T-helper 1 cell treated with Interleukin-12 subunit alpha and Interleukin-12 subunit beta and Interleukin-4 antibody, amounts not matched to agents 30 ng/mL and 1 ng/mL, for 36 hours (primary cell): ENCODE measurements around the gene PTGIR. TPM values are rescaled to one million over a fixed set of nuclear protein-coding genes. Genes with fewer than 3 reads are reported as not detected.

ENCODE experiments used
- intact Hi-C: fragments of 100-400 bp; cut with micrococcal nuclease; formaldehyde crosslinking; loops from one replicate; pipeline ENCODE4 v1.15.1; 2024
- total RNA-seq: library from RNA; stranded (reverse); gene quantifications from 2 replicates; pipeline ENCODE4 v1.2.3, GENCODE V29; 2022

PTGIR gene
- total RNA-seq, 1 donor from 2014 or later, result 135 TPM

DNA sequence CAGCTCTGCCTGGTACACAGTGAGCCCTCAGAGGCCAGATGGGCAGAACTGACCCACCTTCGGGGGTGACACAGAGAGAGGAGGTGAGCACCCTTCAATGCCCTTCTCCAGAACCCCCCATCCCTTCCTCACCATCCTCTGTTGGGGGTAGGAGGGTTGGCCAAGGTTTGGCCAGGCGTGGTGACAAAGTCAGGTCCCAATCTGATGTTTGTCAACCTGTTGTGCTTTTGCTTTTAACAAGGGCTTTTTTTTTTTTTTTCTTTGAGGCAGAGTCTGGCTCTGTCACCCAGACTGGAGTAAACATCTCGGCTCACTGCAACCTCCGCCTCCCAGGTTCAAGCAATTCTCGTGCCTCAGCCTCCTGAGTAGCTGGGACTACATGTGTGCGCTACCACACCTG lies 7.3 kb downstream of the PTGIR start:
- intact Hi-C loops, result loop anchor here (2.0 kb wide), 1 partner anchor 15 kb away; no protein-coding TSS in a partner anchor

DNA sequence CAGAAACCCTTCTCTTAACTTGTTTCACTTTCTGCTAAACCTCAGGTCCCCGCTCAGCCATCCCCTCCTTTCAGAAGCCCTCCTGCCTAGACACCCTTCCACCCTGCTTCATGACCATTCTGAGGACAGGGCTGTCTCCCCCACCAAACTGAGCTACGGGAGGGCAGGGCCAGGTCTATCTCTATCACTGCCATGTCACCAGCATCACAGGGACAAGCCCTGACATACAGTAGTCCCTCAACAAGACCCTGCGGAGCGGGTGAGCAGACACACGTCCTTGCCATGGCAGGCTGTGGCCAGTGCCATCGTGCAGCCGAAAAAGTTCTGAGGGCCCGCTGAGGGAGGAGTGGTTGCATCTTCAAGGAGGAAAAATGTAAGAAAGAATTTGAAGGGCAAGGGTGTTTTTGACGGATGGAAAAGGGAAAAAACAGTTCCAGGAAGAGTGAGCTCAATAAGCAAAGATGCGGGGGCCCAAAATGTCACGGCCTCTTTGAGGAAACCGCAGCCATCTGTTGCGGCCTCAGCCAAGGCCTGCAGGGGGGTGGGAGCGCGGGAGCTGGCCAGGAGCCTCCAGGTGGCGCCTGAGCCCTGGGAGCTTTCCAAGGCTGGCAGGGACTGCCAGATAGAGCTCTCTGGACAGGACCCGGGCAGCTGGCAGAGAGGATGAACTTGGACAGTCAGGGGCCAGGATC lies 8.1 kb downstream of the PTGIR start:
- intact Hi-C loops, result loop anchor here (2.0 kb wide), 1 partner anchor 14 kb away; no protein-coding TSS in a partner anchor

DNA sequence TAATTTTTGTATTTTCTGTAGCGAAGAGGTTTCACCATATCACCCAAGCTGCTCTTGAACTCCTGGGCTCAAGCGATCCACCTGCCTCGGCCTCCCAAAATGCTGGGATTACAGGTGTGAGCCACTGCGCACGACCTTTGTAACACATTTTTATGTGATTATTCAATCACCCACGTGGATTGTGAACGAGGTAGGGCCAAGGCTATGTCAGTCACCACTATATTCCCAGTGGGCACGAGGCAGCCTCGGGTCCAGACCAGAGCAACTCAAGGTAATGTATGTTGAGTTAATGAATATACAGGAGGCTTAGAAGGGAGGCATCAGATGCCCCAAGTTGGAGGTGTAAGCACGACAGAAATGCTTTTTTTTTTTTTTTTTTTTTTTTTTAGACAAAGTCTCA lies 8.9 kb downstream of the PTGIR start:
- intact Hi-C loops, result loop anchor here (2.0 kb wide), 1 partner anchor 13 kb away; no protein-coding TSS in a partner anchor

DNA sequence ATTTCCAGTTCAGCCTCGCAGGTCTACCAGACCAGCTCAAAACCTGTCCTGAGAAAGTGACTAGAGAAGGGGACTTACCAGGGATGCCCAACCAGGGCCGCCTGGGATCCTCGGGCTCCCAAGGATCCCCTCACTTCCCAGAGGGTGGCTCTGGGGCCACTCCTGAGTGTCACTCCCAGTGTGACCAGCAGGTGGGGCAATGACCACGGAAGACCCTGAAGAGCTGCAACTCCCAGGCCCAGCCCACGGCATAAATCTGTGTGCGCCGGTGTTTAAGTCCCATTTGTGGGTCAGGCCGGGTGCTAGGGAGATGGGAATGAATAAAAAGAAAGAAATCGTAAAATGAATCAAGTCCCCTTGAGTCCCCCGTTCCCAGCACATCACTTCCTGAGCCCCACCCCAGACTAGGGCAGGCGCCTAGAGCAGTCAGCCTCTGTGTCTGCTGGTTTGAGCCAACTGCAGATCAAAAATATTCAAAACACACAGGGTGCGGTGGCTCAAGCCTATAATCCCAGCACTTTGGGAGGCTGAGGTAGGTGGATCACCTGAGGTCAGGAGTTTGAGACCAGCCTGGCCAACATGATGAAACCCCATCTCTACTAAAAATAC lies 10.7 kb downstream of the PTGIR start:
- intact Hi-C loops, result loop anchor here (1.0 kb wide), 2 partner anchors 20 to 48 kb away; no protein-coding TSS in a partner anchor

DNA sequence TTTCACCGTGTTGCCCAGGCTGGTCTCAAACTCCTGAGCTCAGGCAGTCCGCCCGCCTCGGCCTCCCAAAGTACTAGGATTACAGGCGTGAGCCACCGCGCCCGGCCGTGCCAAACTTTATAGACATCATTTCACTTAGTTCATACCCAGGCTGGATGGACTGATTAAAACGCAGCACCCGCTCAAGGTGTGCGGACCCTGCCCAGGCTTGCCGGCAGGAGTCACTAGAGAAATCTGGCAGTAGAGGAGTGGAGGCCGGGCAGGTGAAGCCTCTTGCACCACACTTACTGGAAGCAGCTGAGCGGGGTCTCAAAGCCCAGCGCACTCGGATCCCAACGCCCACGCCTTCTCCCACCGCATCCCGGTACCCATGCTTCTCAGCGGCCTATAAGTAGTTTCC lies 11.4 kb downstream of the PTGIR start:
- intact Hi-C loops, result no loop called here

DNA sequence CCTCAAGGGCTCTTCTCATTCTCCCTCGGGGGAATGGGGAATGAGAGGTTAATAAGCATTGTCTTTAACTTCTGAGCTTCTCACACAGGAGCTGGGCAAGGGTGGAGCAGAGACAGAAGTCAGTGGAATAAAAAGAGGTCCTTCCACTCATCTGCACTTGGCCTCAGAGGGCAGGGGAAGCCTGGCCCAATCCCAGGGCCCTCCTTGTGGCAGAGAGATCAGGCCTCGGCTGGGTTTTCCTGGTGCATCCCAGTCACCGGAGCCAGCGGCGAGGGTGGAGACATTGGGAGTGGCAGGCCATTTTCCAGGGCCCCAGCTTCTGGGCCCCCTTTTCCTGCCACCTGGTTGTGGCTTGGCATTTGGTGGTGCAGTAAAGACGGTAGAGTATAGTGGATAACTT lies 13.1 kb downstream of the PTGIR start:
- intact Hi-C loops, result loop anchor here (1.0 kb wide), 2 partner anchors 9 to 10 kb away; partner anchors contain the start of gene CALM3

DNA sequence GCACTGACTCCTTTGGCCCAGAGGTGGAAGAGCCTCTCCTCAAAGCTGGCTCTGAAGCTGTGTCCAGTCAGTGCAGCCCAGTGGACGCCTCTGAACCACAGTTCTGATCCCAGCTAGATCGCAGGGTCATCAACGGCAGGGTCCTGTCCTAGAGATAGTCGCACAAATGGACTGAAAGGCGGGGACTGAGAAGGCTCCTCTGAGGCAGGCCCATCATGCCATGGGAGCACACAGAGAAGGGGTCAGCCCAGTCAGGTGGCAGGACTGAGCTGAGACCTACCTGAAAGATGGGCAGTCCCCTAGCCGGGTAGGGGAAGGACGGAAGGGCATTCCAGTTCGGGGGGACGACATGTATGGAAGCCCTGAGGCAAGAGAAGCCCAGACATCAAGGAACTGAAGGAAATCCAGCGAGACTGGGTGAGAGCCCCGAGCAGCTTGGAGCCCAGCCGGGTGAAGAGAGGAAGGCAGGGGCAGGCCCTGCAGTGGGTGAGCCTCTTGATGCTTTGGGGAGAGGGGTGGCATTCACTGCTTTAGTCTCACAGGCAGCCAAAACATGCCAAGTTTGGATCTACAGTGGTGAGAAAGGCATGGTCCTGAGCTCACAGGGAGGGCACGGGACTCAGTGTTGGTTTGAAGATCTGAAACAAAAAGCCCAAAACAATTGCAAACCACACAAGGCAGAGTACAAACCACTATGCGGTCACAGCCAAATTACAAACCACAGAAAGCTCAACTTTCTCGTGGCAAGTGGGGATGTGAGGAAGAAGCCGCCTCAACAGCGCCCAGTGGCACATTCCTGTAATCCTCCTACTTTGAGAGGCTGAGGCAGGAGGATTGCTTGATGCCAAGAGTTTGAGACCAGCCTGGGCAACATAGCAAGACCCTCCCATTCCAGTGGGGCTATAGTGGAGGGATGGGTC lies 13.8 kb downstream of the PTGIR start:
- intact Hi-C loops, result loop anchor here (1.0 kb wide), 1 partner anchor 9 kb away; no protein-coding TSS in a partner anchor

DNA sequence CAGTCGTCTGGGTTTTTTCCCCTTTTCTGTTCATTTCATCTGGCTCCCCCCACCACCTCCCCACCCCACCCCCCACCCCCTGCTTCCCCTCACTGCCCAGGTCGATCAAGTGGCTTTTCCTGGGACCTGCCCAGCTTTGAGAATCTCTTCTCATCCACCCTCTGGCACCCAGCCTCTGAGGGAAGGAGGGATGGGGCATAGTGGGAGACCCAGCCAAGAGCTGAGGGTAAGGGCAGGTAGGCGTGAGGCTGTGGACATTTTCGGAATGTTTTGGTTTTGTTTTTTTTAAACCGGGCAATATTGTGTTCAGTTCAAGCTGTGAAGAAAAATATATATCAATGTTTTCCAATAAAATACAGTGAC lies 14.5 kb downstream of the PTGIR start:
- intact Hi-C loops, result no loop called here

DNA sequence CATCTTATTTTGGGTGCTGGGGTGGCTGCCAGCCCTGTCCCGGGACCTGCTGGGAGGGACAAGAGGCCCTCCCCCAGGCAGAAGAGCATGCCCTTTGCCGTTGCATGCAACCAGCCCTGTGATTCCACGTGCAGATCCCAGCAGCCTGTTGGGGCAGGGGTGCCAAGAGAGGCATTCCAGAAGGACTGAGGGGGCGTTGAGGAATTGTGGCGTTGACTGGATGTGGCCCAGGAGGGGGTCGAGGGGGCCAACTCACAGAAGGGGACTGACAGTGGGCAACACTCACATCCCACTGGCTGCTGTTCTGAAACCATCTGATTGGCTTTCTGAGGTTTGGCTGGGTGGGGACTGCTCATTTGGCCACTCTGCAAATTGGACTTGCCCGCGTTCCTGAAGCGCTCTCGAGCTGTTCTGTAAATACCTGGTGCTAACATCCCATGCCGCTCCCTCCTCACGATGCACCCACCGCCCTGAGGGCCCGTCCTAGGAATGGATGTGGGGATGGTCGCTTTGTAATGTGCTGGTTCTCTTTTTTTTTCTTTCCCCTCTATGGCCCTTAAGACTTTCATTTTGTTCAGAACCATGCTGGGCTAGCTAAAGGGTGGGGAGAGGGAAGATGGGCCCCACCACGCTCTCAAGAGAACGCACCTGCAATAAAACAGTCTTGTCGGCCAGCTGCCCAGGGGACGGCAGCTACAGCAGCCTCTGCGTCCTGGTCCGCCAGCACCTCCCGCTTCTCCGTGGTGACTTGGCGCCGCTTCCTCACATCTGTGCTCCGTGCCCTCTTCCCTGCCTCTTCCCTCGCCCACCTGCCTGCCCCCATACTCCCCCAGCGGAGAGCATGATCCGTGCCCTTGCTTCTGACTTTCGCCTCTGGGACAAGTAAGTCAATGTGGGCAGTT lies 15.1 kb downstream of the PTGIR start:
- intact Hi-C loops, result loop anchor here (10.0 kb wide), 1 partner anchor 745 kb away; the partner anchor contains the start of genes FOXA3 and SYMPK

DNA sequence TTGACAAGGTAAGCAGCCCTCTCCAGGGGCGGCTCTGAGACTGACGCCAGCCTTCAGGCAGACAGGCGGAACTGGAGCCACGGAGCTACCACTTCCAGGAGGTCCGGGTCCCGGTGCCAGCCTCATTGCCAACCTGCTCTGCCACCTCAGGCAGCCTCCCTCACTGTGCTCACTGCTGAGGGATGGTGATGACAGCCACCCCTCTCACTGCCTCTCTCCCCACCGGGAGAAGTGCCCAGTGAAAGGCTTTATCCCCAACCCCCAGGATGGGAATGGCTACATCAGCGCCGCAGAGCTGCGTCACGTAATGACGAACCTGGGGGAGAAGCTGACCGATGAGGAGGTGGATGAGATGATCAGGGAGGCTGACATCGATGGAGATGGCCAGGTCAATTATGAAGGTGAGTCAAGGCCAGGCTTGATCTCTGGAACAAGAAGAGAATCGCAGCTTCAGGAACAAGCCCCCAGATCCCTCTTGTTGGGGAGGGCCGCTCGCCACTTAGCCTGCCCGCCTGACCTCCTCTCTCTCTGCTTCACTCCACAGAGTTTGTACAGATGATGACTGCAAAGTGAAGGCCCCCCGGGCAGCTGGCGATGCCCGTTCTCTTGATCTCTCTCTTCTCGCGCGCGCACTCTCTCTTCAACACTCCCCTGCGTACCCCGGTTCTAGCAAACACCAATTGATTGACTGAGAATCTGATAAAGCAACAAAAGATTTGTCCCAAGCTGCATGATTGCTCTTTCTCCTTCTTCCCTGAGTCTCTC lies 16.1 kb downstream of the PTGIR start:
- intact Hi-C loops, result loop anchor here (10.0 kb wide), 1 partner anchor 744 kb away; the partner anchor contains the start of genes FOXA3 and SYMPK

DNA sequence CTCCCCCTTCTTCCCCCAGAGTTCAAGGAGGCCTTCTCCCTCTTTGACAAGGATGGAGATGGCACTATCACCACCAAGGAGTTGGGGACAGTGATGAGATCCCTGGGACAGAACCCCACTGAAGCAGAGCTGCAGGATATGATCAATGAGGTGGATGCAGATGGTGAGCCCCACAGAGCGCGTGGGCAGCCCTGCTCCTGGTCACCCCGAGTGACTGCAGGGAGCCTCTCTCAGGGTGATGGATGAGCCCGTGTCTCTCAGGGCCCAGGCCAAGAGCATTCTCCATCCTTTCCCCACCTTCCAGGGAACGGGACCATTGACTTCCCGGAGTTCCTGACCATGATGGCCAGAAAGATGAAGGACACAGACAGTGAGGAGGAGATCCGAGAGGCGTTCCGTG lies 16.7 kb downstream of the PTGIR start:
- intact Hi-C loops, result loop anchor here (10.0 kb wide), 1 partner anchor 743 kb away; the partner anchor contains the start of genes FOXA3 and SYMPK

DNA sequence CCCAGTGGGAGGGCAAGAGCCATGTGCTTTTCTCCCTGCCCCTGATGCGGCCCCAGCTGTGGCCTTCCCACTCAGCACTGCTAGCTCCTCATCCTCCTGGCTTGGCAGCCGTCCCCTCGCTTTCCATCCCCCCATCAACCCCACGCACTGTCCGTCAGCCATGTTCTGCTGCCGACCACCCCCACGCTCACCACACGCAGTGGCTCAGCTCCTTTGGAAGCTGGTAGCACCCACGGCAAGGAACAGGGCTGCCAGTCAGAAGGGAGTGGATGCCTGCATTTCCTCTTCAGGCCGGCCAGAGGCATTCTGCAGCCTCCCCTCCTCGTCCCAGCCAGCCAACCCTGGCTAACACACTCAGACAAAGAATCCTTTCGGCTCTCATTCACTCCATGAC lies 17.4 kb downstream of the PTGIR start:
- intact Hi-C loops, result loop anchor here (10.0 kb wide), 1 partner anchor 743 kb away; the partner anchor contains the start of genes FOXA3 and SYMPK

DNA sequence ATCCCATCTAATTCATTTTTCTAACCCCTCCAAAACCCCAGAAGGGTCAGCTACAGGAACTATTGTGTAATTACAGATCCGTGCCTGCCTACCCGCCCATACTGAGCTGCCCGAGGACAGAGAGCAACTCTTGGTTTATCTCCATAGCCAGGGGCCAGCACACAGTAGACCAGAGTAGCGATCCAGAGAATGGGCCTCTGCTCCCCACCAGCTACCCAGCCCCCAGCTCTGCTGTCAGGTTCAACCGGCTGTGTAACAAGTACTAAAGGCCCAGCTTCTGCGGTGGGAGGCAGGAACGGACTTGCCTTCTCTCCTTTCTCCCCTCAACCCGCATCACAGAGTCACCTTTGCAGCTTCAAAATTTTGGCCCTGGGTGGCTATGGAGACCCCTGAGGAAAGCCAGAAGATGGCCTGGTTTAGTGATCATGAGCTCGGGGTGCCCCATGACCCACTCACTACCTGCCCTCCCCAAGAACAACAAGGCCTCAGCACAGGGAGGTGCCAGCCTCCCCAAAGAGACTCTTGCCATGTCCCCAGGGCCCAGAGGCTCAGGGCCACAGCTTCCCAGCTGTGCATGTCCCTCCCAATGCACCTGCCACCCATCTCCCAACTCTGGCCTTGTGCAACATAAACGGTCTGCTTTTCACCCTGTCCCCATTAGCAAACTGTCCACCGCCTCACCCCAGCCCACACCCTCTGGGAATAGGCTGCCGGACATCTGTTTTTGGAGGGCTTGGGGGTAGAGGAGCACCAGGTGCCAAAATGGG lies 18.0 kb downstream of the PTGIR start:
- intact Hi-C loops, result loop anchor here (10.0 kb wide), 1 partner anchor 742 kb away; the partner anchor contains the start of genes FOXA3 and SYMPK

DNA sequence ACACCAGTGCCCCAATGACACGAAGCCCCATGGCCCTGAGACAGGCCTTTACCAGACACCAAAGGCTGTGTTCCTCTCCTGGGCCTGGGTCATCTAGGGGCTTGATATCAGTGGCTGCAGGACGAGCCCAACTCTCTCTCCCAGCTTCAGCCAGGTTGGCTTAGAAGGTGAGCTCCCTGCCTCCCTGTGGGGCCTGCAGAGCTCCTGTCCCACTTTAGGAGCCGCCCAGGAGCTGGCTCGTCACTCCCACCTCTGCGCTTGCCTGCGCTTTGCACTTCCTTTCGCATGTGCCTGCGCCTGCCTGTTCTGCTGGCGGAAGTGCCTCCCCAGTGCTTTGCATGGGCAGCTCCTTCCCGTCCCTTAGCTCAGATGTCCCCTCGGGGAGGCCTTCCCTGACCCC lies 18.9 kb downstream of the PTGIR start:
- intact Hi-C loops, result loop anchor here (10.0 kb wide), 1 partner anchor 741 kb away; the partner anchor contains the start of genes FOXA3 and SYMPK

DNA sequence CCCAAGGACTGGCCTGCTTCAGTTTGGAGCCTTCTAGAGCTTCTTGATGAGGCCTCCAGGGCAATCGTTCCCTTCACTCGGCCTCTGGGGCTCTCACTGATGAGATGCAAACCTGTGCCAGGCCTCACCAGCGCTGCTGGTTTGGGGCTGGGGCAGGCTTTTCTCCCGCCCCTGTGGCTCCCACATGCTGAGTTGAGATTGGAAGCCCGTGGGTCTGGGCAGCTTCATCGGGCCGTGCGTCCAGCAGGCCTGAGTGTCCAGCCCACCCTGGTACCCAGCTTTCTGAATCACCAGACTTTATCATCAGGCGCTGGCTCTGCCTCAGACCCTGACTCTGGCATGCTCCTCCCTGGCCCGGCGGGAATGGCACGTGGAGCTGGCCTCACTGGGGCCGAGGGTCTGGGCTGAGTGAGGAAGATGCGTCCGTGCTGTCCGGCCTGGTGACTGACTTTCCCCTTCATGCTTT lies 19.5 kb downstream of the PTGIR start:
- intact Hi-C loops, result loop anchor here (10.0 kb wide), 1 partner anchor 741 kb away; the partner anchor contains the start of genes FOXA3 and SYMPK

DNA sequence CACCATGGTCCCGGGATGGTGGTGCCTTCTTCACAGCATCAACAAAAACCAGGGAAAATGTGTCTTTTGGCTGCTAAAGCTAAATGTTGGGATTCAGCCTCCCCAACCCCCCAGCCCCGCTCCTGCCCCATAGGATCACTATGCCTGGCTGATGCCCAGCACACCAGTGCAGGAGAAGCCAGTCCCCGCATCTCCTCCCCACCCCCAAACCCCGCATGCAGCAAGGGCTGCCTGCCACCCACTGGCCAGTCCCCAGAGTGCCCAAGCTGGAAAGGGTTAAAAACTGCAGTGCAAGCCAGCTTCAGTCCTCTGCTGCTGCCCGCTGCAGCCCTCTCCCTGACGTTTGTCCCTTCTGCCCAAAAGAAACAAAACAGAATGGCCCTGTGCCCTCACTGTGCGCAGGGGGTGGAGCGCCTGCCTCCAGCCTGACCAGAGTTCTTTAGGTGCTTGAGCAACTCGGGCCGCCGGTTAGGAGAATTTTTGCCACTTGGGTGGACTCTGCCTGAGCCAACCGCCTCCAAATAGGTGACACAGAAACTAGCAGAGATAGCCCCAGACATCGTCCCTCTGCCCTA lies 20.0 kb downstream of the PTGIR start:
- intact Hi-C loops, result loop anchor here (10.0 kb wide), 1 partner anchor 740 kb away; the partner anchor contains the start of genes FOXA3 and SYMPK

DNA sequence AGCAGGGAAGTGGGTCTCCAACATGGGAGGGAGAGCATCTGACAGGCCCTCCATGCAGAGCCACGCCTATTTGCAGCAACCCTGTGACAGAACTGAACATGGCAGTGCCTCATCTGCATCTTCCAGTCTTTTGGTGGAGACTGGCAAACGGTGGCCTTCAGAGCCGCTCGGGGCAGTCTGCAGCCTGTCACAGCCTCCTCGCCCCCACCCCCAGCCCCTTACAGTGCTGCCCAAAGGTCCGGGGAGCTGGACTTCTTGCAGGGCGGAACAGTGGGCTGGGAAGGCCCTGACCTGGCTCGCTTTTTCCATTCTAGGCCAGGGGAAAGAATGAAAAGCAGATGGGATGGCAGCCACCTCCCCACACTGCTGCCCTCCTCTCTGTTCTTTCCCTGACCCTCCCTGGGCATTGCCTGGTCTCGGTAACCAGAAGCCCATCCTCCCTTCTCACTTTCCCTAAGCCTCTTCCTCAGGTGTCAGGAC lies 21.1 kb downstream of the PTGIR start:
- intact Hi-C loops, result loop anchor here (2.0 to 10.0 kb wide), 2 partner anchors 13 to 739 kb away; partner anchors contain the start of genes FOXA3 and SYMPK
